ENCODE data around the gene ST3GAL5.
"Not testable (repeated sequence)": the region's sequence is repeated elsewhere in the genome, so short reads cannot be mapped to it uniquely, and the experiment has no call there.

DNA sequence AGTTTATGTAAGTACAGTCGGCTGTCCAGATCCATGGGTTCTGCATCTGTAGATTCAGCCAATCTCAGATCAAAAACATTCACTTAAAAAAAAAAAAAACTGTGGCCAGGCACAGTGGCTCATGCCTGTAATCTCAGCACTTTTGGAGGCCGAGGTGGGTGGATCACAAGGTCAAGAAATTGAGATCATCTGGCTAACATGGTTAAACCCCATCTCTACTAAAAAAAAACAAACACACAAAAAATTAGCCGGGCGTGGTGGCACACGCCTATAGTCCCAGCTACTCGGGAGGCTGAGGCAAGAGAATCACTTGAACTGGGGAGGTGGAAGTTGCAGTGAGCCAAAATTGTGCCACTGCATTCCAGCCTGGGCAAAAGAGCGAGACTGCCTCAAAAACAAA, 42.4 kb upstream of the ST3GAL5 start:
- not testable (repeated sequence) for TF ChIP-seq EZH2 (IDR thresholded peaks at IDR 0.05); POLR2AphosphoS5 (IDR thresholded peaks at IDR 0.05; ENCODE audit: borderline replicate concordance, low read depth, low read length); FOXP2 (optimal IDR thresholded peaks at IDR 0.05; ENCODE audit: control extremely low read depth, extremely low read length, insufficient read depth)

Data from SK-N-MC (cell line).